Measurements from ENCODE around the gene ZNF799.
"Not testable (repeated sequence)": the region's sequence is repeated elsewhere in the genome, so short reads cannot be mapped to it uniquely, and the experiment has no call there.

The ZNF799 gene

DNA sequence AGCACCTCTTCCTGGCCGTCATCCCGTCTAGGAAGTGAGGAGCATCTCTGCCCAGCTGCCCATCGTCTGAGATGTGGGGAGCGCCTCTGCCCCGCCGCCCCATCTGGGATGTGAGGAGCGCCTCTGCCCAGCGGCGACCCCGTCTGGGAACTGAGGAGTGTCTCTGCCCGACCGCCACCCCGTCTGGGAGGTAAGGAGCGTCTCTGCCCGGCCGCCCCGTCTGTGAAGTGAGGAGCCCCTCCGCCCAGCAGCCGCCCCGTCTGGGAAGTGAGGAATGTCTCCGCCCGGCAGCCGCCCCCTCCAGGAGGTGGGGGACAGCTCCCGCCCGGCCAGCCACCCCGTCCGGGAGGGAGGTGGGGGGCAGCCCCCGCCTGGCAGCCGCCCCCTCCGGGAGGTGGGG lies 38.8 kb downstream of the ZNF799 start:
- FAIRE-seq, result not testable (repeated sequence)

DNA sequence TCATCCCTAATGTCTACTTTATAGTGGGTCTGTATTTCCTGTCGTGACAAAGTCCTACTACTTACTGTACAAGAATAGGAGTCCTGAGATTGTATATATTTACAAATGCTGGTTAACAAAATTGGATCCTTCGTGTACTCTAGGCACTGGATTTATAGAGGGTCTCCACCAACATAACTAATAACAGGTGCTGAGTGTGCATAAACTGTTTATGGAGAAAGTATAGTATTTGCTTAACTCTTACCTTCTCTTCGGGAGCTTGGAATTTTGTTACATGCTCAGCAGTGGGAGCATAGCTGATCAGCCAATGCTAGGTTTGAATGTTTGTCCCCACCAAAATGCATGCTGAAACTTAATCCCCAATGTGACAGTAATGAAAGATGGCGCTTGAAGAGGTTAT lies 47.7 kb downstream of the ZNF799 start:
- no peak for FAIRE-seq

DNA sequence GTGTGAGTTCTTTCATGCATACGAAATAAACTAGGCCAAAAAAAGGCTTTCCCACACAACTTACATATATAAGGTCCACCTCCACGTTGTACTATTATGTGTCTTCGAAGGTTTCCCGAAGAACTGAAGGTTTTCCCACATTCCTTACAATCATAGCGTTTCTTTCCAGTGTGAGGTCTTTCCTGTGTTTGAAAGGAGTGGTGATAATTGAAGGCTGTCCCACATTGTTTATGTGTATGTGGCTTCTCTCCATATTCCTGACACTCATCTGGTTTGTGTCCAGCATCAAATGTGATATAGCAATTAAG lies 50.2 kb downstream of the ZNF799 start:
- FAIRE-seq, result no peak

DNA sequence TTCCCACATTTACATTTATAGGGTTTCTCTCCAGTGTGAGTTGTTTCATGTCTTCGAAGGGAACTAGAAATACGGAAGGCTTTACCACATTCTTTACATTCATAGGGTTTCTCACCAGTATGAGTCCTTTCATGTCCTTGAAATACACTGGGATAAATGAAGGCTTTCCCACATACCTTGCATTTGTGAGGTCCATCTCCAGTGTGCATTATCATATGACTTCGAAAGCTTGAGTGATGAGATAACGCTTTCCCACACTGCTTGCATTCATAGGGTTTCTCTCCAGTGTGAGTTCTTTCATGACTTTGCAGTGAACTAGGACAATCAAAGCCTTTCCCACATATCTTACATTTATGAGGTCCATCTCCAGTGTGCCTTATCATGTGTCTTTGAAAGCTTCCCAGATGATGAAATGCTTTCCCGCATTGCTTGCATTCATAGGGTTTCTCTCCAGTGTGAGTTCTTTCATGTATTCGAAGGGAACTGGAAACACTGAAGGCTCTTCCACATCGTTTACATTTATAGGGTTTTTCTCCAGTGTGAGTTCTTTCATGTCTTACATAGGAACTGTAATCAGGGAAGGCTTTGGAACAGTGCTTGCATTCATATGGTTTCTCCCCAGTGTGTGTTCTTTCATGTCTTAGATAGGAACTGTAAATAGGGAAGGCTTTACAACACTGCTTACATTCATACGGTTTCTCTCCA lies 50.7 kb downstream of the ZNF799 start:
- FAIRE-seq, result no peak

- no peak for FAIRE-seq
Measured at GRCh38 chr19:12346896-12347295, 54.2 kb downstream of the ZNF799 start.

DNA sequence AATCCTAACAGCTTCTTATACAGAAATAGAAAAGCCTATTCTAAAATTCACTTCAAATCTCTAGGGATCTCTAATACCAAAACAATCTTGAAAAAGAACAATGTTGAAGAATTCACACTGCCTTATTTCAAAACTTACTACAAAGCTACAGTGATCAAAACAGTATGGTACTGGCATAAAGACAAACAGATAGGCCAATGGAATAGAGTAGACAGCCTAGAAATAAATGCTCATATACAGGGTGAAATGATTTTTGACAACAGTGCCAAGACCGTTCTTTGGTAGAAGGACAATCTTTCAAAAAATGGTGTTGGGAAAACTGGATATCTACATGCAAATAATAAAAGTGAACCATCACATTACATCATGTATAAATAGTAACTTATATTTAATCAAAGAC lies 55.9 kb downstream of the ZNF799 start:
- no peak for FAIRE-seq
